Stimulated activated CD4-positive, alpha-beta T cell treated with anti-CD3 and anti-CD28 coated beads, Interleukin-1b, Interleukin-23, amount 100 ng/mL, for 48 hours (primary cell): Measurements from ENCODE around the gene BCL2.
A peak's percentile ranks its signal among the peaks of the same experiment; 100 is the strongest.

Experiments used
- DNase-seq: peaks from one replicate; pipeline ENCODE4 v3.0.0-alpha.2; 2020

Gene BCL2

DNA sequence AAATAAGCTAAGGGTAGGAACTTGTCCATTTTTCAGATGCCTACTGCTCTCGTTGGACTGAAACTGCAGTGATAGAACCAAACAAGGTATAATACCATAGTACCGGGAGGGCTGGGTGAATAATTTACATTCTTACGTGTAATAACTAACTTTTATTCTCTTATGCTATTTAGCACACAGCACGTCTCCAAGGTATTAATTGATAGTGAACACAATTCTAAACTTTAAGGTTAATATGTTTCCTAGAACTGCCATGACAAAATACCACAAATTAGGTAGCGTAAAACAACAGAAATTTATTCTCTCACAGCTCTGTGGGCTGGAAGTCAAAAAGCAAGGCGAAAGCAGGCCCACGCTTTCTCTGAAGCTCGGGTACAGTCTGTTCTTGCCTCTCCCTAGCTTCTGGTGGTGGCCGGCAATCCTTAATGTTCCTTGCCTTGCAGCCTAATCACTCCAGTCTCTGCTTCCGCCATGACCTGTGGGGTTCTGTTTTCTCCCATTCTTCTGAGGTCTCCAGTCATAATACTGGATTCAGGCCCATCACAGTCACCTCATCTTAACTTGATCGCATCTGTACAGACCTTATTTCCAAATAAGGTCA, 5.6 kb upstream of the BCL2 start:
- no peak for DNase-seq

DNA sequence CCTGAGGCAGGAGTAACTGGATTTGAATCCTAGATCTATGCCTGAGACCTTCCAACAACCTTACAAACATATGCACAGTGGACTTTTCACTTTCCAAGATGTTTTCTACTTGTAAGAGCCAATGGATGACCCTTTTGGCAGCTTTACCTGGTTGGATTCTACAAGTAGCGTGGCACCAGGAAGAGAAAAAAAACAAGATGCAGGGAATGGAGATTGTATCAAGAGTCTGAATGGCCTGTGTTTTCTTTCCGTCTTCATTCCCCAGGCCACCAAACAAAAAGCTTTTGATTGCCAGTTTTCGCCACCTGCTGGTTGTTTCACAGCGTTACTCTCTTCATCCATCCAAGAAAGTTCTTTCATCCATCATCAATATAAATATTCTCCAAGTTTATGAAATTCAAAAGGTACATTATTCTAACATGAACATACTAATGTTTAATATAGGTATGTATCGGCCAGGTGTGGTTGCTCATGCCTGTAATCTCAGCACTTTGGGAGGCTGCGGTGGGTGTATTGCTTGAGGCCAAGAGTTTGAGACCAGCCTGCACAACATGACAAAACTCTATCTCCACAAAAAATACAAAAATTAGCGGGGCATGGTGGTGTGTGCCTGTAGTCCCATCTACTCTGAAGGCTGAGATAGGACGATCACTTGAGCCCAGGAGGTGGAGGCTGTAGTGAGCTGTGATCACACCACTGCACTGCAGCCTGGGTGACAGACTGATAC, 3.5 kb upstream of the BCL2 start:
- DNase-seq: peak; percentile 52

DNA sequence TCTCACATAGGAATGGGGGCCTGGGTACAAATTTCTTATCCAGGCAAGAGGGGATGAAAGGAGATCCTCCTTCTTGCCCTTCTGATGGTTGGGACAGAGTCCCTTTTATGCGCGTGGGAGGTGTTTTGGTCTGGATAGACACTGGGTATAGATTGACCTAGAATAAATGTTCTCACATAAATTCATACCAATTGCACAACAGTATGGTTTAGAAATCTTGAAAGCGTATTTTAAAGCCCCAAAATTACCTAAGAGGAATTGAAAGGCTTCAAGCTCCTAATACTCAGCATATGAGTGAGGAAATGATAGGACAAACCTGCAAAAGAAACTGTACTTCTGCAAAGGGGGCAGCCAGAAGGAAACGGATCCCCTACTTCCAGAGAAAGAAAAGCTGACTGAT, 2.6 kb upstream of the BCL2 start:
- DNase-seq: no peak

DNA sequence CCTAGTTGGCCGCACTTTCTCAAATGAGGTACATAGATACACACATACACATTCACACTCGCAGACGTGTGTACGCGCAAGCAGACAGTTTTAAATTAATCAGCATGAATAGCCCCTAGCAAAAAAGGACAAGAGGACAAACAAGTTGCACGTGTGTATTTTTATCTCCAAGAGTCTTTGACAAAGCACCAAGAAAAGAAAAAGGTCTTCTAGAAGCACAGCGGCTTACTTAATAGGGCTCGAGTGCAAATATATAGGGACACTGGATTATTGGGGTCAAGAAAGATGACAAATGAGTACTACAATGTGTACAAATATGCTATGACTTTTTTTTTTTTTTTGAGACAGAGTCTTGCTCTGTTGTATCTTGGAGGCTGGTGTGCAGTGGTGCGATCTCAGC, 1.7 kb upstream of the BCL2 start:
- DNase-seq: no peak

DNA sequence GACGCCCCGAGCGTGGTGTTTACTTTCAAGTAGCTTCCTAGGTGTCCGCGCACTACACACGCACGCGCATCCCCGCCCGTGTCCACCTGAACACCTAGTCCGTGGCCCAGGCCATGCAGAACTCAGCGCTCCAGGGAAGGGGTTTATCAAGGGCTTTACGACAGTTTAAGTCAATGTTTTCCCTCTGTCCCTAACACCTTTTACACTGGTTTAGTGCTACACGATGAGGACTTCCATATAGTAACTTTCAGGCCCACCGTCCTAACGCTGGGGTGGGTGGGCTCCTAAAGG, 1.4 kb upstream of the BCL2 start:
- DNase-seq: no peak

DNA sequence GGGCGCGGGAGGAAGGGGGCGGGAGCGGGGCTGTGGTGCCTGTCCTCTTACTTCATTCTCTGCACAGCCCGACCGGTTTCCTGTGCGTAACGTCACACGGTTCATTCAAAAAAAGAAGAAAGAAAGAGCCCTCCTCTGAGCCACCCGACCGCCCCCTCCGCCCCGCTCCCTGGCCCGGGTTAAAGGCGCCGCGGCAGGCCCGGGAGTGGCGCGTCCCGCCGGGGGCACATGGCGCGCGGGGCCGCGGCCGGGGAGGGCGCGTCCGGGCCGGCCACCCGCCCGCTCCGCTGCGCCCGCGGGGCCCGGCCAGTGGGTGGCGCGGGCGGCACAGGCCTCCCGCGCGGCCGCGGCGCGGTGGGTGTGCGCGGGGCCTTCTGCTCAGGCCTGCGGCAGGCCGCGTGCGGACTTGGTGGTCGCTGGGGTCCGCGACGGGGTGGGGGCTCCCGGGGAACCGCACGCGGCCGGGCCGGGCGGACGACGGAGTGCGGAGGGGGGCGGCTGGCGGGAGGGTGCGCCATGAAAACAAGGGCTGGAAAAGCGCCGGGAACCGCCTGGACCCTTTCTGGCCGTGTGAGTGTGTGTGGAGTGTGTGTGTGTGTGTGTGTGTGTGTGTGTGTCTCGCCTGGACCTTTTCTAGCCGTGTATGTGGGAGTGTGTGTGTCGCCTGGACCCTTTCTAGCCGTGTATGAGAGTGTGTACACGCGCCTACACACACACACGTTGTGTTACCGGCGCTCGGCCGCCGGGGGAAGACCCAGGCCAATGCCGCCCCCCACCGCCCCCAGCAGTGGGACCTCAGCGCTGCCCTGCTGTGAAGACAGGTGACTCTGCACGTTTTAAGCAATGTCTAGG, 780 bp upstream of the BCL2 start:
- peak; percentile 83 for DNase-seq

DNA sequence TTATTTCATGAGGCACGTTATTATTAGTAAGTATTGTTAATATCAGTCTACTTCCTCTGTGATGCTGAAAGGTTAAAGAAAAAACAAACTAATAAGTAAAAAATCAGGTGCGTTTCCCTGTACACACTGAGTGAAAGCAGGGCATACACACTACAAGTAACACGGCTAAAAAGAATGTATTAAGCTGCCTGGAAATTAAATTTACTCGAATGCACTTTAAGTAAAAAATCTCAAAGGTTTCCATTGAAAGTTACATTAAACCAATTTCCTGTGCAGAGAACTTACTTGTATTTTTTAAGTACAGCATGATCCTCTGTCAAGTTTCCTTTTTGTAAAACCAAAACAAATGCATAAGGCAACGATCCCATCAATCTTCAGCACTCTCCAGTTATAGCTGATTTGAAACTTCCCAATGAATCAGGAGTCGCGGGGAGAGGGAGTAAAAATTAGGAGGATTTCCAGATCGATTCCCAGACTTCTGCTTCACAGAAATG, 633 bp downstream of the BCL2 start:
- DNase-seq: no peak

DNA sequence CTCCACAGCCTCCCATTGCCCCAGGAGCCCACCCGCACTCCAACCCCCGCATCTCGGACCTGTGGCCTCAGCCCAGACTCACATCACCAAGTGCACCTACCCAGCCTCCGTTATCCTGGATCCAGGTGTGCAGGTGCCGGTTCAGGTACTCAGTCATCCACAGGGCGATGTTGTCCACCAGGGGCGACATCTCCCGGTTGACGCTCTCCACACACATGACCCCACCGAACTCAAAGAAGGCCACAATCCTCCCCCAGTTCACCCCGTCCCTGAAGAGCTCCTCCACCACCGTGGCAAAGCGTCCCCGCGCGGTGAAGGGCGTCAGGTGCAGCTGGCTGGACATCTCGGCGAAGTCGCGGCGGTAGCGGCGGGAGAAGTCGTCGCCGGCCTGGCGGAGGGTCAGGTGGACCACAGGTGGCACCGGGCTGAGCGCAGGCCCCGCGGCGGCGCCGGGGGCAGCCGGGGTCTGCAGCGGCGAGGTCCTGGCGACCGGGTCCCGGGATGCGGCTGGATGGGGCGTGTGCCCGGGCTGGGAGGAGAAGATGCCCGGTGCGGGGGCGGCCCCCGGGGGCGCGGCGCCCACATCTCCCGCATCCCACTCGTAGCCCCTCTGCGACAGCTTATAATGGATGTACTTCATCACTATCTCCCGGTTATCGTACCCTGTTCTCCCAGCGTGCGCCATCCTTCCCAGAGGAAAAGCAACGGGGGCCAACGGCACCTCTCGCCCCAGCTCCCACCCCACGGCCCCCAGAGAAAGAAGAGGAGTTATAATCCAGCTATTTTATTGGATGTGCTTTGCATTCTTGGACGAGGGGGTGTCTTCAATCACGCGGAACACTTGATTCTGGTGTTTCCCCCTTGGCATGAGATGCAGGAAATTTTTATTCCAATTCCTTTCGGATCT, 1.3 kb downstream of the BCL2 start:
- peak; percentile 90 for DNase-seq

DNA sequence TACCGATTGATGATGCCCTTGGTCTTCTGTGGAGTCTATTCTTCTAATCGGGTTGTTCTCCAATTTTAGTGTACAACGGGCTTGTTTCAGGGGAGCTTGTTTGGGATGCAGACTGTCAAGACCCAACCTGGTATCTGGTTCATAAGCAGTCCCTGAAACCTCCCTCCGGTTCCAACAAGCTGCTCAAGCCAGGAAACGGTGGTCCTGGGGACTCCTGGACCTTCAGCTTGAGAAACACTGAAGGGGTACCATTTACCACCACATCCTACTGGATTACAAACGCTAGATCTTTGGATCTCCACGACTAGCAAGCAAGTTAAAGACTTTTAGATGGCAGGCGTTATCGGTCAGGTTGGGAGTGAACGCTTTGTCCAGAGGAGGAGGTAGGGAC, 2.0 kb downstream of the BCL2 start:
- no peak for DNase-seq

DNA sequence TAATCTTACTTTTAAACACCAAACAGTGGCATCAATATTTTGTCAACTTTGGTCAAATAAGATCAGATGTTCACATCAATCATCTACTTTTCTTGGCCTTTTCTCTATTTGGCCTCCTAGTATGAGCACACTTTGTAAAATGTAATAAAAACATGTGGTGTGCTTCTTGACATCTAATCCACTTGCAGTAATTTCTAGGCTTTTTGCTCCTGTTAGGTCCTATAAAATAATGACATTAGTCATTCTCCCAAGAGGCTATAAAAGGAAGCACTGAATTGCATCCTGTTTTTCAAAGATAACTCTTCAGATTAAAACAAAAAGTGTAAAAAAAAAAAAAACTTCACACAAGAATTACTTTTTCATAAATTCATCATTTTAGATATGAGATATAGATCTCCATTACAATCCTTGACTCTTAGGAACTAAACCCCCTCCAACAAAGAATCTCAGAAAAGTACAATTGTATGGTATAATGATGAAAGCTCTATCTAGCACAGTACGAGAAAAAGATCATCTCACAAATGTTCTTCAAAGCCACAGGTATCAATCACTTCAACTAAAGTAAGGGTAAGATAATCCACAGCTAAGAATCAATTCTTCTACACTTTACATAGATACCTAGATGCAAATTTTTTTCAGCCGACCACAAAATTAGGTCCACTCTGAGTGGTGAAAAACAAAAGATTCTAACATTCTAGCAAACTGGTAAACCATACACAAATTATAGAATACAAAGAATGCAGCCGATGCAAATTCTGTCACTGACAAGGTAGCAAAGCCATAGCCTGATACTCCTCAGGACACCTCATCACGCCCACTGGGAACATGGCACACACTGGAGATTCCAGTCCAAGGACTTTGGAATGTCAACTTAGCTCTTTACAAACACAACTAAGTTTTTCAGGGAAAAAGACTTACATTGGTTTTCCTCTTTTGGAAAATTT, 2.7 kb downstream of the BCL2 start:
- DNase-seq: no peak

DNA sequence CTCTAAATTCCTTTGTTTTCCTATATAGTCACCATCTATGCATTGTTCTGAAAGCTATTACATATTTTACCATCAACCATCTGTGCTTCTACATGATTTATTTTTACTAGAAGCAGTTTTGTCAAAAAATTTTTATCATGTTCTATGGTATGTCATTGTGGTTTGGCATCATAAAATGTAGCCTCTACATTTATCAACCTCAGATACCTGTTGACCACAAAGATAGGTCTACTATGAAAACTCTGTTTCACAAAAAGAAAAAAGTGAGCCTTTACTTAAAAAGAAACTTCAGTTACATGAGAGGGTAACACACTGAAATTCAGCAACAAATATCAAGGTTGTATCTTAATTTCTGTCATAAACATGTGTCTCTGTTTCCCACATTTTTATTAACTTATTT, 3.7 kb downstream of the BCL2 start:
- no peak for DNase-seq

DNA sequence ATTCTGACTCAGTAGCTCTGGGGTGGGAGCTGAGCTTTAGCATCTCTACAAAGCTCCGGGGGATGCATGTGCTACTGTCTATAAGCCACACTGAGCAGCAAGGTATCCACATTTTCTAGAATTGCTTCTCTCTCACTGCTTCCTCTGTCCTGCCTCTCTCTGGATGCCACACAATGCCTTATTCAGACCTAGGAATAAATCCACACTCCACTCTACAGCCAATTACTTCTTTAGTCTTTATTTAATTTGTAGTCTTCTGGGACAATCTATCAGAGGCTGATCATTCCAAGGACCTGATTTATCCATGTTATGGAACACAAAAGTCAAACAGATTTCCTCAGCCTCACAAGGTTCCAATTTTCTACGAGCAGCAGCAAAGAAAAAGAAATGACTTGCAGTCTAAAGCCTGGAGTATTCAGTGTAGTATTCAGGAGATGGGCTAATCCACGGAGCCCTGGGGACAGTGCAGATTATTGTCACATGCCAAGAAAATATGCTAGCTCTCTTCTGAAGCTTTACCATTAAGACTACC, 4.4 kb downstream of the BCL2 start:
- no peak for DNase-seq

DNA sequence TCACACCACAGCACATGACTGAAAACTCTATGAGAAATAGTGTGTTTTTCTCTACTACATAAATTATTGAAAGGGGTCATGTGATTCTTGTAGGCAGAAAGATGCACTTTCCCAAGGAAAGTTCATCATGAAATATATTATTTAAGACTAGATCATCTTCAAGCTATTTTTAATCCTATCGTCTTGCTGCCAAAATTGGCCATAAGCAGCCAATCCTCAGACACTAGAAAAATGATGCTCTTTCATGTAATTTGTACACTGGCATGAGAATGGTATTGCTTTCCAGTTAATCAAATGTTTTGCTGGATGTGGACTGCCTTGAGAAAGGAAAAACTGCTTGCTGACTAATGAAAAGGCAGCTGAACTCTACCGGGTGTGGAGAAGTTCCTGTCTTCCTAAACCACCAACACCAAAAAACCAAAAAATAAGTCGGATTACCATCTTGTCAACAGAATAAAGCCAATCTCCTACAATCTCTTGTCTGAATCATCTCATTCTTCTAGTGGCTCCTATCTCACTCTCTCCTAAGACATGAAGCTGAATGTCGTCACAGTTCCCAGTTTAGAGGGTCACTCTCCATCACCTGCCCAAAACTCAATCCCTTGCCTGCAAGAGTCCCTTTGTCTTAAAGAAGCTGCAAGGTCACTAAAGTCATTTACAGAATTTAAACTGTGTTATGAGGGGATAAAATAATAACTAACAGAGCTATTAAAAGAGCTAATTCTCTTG, 5.3 kb downstream of the BCL2 start:
- DNase-seq: no peak

DNA sequence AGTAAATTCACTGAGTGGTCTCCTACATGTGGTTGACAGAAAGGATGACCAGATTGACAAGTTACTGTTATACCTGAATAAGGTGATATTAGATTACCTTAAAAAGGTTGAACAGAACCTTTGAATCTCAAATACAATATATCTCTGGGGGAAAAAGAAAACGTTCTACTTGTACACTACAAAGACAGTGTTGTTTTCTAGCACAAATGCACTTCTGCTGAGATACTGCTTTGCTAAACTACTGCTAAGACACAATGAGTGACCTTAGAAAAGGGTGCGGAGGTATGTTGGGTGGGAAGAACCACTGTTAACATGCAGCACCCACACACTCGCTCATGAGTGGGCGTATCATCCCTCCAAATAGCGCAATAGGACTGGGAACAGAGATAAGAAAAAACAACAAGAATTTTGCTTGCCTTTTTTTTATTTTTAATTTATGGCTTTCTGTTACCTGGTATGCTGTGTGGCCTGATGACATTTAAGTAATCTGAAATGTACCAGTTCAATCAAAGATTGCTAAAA, 6.1 kb downstream of the BCL2 start:
- no peak for DNase-seq

DNA sequence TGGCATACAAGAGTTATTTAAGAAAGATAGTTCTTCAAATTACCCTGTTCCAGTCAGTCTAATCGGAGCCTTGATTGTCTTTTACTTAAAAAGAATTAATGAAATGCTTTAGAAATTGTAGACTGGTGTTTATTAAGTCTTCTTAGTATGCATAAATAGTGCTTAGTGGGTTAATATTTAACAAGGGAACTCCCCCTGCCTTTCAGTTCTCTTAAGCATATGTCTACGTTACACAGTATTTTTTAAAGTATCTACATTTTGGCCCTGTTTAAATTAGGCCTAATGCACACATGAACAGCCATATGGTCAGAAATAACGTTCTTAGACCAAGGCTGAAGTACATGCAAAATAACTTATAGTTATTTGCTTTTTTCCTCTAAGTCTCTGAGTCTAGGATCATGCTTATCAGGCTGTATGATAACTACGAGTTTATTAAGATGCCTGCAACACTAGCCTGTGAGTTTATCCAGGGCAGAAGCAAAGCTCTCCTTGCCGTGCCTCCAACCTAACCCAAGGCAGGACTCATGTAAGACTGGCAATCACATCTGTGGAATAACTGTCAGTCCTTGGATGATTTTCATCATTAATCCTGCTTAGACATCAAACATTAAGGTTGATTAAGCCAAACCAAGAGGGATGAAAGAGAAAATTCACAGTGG, 6.7 kb downstream of the BCL2 start:
- DNase-seq: no peak

DNA sequence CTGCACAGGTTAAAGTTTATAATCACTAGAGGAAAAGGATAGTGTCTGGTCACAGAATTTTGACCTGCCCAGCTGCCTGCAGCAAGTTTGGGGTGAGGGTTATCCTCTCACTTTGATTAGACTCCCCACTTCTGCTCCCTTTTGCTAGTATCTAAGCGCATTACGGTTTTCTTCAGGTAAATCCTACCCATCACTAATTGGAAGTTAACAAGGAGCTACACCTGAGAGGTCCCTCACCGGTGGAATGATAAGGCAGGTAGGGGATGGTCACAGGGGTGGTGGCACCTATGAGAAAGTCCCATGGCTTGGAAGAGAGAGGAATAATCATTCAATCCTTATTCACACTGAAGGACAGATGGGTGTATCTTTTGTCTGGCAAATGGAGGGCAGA, 7.6 kb downstream of the BCL2 start:
- no peak for DNase-seq

DNA sequence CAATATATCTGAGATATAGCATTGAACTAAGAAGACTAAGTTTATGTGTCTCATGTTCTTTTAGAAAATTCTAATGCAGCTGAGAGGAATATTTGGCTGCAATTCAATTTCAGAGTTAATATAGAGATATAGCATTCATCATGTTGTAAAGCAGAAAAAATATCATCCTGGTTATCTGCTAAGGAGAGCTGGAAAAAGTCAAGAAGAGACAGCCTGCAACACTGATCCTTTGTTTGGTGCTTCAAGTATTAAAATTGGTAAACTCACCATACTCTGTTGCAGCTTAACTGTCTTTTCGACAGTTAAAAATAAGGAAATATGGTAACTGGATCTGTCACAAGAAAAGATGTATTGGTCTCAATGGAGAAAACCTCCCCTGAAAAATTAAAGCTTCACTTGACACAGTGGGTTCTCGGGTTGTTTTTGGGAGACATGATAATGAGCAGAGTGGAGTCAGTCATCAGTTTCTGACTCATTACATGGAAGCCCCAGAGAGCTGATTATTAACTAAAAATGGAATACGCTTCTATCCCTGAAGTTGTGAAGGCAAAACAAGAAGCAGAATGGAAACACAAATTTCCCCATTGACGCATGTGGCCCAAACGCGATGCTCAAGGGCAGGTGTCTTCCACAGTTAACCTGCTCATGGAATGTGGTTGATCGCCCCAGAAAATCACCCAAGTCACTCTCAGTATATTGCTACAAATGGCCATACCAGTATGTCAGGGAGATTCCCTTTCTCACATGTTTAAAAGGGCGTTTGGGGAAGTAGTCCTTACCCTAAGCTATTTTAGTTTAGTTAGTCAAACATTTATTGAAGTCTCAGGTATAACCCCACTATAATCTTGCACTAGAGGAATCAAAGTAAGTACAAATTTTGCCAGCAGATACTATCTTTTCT, 8.2 kb downstream of the BCL2 start:
- DNase-seq: no peak

DNA sequence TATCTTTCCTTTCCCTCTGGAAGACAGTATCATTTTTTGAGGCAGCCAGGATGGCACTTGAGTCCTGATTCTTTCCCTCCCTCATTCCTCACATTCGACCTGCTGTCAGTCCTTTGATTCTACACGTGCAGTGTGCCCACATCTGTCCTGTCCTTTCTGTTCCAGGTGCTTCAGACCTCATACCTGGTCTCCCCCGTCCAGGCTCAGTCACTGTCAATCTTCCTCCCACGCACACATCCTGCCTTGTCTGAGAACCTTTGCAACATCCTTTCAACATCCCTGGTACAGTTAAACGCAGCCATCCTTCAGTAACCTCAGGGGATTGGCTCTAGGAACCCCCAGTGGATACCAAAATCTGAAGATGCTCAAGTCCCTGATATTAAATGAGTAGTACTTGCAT, 10.1 kb downstream of the BCL2 start:
- peak; percentile 35 for DNase-seq
